ENCODE data around the gene RASSF5. TPM values are rescaled to one million over a fixed set of nuclear protein-coding genes. Genes with fewer than 3 reads are reported as not detected.

RASSF5 gene
- total and polyA plus RNA-seq, 10 of the 15 experiments (the other 5 are each of a cell fraction or from before 2014, with no cell fraction given) = 14.0 to 89.6 (median 68.9) TPM

DNA sequence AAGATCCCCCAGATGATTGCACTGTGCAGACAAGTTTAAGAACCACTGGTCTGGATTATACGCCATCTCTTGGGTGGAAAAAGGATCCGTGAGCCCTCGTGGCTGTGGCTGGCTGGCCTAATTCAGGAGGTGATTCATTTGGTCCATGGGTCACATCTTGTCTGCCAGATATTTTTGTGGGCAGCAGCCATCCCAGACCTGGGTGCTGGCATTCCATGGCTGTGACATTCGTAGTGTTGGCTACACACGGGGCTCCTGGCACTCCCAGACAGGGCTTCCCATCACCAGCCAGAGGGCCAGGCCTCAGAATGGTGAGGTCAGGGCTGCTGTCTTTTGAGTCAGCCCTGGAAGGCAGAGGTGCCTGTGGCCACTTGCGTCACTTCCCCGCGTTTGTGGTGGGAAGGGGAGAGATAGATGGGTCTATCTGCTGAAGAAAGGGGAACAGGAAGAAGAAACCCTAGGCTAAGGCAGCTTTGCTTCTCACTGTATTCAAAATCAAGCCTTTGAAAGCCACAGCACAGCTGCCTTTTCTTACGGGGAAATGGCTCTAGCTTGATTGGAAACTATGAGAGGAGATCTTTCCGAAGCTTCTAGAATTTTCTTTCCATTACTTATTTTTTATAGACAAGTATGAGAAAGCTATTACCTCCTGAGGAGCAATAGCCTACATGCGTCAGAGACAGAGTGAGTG, 72.6 kb downstream of the RASSF5 start (continued):
- TF ChIP-seq MTA3 (IDR thresholded peaks at IDR 0.05; ENCODE audit: borderline replicate concordance, low read length) (peak; percentile 69; the same call in 1 of the 2 replicates), ZNF274 (IDR thresholded peaks at IDR 0.05; ENCODE audit: insufficient read depth, insufficient read length) (no peak), RBBP5 (conservative IDR thresholded peaks at IDR 0.05) (no peak), HDAC6 (IDR thresholded peaks at IDR 0.05; ENCODE audit: unreplicated experiment) (no peak), POLR2A (IDR thresholded peaks at IDR 0.05; ENCODE audit: low read depth, low read length) (peak; percentile 66), CHD4 (IDR thresholded peaks at IDR 0.05) (no peak), SRF (IDR thresholded peaks at IDR 0.05; ENCODE audit: low read depth in 2 of 2, low read length in 2 of 2) (no peak), MEF2A (IDR thresholded peaks at IDR 0.05; ENCODE audit: insufficient read depth, low read depth, low read length) (no peak), CBX5 (IDR thresholded peaks at IDR 0.05; ENCODE audit: low read depth) (no peak), HCFC1 (IDR thresholded peaks at IDR 0.05; ENCODE audit: low read length) (no peak), GABPA (IDR thresholded peaks at IDR 0.05; ENCODE audit: low read depth) (peak; percentile 66; the same call in 1 of the 2 replicates), WRNIP1 (IDR thresholded peaks at IDR 0.05; ENCODE audit: borderline replicate concordance, low read depth, low read length) (no peak), NRF1 (conservative IDR thresholded peaks at IDR 0.05; ENCODE audit: low read depth, low read length) (no peak), CREB1 (IDR thresholded peaks at IDR 0.05; ENCODE audit: low read depth) (peak; percentile 95), BRCA1 (IDR thresholded peaks at IDR 0.05; ENCODE audit: low read depth, low read length) (no peak), KLF5 (IDR thresholded peaks at IDR 0.05; ENCODE audit: partially characterized antibody) (no peak), RUNX3 (IDR thresholded peaks at IDR 0.05; ENCODE audit: low read length) (peak; percentile 96)
- TF ChIP-seq, protein P1, sequence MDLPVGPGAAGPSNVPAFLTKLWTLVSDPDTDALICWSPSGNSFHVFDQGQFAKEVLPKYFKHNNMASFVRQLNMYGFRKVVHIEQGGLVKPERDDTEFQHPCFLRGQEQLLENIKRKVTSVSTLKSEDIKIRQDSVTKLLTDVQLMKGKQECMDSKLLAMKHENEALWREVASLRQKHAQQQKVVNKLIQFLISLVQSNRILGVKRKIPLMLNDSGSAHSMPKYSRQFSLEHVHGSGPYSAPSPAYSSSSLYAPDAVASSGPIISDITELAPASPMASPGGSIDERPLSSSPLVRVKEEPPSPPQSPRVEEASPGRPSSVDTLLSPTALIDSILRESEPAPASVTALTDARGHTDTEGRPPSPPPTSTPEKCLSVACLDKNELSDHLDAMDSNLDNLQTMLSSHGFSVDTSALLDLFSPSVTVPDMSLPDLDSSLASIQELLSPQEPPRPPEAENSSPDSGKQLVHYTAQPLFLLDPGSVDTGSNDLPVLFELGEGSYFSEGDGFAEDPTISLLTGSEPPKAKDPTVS (IDR thresholded peaks at IDR 0.05; ENCODE audit: low read depth, low read length) = peak; percentile 91
- TF ChIP-seq, protein P2, sequence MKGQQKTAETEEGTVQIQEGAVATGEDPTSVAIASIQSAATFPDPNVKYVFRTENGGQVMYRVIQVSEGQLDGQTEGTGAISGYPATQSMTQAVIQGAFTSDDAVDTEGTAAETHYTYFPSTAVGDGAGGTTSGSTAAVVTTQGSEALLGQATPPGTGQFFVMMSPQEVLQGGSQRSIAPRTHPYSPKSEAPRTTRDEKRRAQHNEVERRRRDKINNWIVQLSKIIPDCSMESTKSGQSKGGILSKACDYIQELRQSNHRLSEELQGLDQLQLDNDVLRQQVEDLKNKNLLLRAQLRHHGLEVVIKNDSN (IDR thresholded peaks at IDR 0.05; ENCODE audit: borderline replicate concordance, extremely low read length, insufficient read depth, low read depth, low read length) = no peak
- TF ChIP-seq, protein P3, sequence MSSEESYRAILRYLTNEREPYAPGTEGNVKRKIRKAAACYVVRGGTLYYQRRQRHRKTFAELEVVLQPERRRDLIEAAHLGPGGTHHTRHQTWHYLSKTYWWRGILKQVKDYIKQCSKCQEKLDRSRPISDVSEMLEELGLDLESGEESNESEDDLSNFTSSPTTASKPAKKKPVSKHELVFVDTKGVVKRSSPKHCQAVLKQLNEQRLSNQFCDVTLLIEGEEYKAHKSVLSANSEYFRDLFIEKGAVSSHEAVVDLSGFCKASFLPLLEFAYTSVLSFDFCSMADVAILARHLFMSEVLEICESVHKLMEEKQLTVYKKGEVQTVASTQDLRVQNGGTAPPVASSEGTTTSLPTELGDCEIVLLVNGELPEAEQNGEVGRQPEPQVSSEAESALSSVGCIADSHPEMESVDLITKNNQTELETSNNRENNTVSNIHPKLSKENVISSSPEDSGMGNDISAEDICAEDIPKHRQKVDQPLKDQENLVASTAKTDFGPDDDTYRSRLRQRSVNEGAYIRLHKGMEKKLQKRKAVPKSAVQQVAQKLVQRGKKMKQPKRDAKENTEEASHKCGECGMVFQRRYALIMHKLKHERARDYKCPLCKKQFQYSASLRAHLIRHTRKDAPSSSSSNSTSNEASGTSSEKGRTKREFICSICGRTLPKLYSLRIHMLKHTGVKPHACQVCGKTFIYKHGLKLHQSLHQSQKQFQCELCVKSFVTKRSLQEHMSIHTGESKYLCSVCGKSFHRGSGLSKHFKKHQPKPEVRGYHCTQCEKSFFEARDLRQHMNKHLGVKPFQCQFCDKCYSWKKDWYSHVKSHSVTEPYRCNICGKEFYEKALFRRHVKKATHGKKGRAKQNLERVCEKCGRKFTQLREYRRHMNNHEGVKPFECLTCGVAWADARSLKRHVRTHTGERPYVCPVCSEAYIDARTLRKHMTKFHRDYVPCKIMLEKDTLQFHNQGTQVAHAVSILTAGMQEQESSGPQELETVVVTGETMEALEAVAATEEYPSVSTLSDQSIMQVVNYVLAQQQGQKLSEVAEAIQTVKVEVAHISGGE (CRISPR knock-in tag; IDR thresholded peaks at IDR 0.05) = no peak
- TF ChIP-seq, protein P4, sequence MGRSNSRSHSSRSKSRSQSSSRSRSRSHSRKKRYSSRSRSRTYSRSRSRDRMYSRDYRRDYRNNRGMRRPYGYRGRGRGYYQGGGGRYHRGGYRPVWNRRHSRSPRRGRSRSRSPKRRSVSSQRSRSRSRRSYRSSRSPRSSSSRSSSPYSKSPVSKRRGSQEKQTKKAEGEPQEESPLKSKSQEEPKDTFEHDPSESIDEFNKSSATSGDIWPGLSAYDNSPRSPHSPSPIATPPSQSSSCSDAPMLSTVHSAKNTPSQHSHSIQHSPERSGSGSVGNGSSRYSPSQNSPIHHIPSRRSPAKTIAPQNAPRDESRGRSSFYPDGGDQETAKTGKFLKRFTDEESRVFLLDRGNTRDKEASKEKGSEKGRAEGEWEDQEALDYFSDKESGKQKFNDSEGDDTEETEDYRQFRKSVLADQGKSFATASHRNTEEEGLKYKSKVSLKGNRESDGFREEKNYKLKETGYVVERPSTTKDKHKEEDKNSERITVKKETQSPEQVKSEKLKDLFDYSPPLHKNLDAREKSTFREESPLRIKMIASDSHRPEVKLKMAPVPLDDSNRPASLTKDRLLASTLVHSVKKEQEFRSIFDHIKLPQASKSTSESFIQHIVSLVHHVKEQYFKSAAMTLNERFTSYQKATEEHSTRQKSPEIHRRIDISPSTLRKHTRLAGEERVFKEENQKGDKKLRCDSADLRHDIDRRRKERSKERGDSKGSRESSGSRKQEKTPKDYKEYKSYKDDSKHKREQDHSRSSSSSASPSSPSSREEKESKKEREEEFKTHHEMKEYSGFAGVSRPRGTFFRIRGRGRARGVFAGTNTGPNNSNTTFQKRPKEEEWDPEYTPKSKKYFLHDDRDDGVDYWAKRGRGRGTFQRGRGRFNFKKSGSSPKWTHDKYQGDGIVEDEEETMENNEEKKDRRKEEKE (IDR thresholded peaks at IDR 0.05) = no peak
